Left renal cortex interstitium (tissue), 4 donors: Measurements from ENCODE around the gene GMIP. TPM values are rescaled to one million over a fixed set of nuclear protein-coding genes. Genes with fewer than 3 reads are reported as not detected.
"Not testable (repeated sequence)": the region's sequence is repeated elsewhere in the genome, so short reads cannot be mapped to it uniquely, and the experiment has no call there.

Source experiments
- DNase-seq, 4 donors: peaks; one replicate each; pipeline ENCODE4 v3.0.0-alpha.2; 2013; ENCODE audit warnings: low read depth in 4 of 4, low spot score in 2 of 4, missing footprints in 1 of 4
- polyA plus RNA-seq, 4 donors: library from polyadenylated mRNA; unstranded; fragments of 120-200 nt; gene quantifications; one replicate each; pipeline ENCODE4 v1.2.1, GENCODE V29; 2013; ENCODE audit not compliant: insufficient read length in 4 of 4

The GMIP gene
- polyA plus RNA-seq, 4 donors = 3.3 to 8.5 (median 5.6) TPM

GRCh38 chr19:19613506-19613905 lies 30.0 kb downstream of the GMIP start:
- no peak for DNase-seq

GRCh38 chr19:19610376-19611202 lies 32.9 kb downstream of the GMIP start:
- DNase-seq = no peak

- not testable (repeated sequence) for DNase-seq
These were observed 36.8 kb downstream of the GMIP start for GRCh38 chr19:19606686-19607085.

GRCh38 chr19:19606021-19606420 lies 37.4 kb downstream of the GMIP start:
- no peak for DNase-seq

GRCh38 chr19:19602713-19603324 lies 40.6 kb downstream of the GMIP start:
- no peak for DNase-seq

- DNase-seq = no peak
These were observed 41.2 kb downstream of the GMIP start for GRCh38 chr19:19602136-19602712.

GRCh38 chr19:19600793-19601330 lies 42.6 kb downstream of the GMIP start:
- no peak for DNase-seq

GRCh38 chr19:19598728-19599451 lies 44.6 kb downstream of the GMIP start:
- not testable (repeated sequence) for DNase-seq

- no peak for DNase-seq
These were observed 45.6 kb downstream of the GMIP start for GRCh38 chr19:19597809-19598306.

- DNase-seq = no peak
These were observed 48.2 kb downstream of the GMIP start for GRCh38 chr19:19595171-19595701.

- no peak for DNase-seq
These were observed 49.1 kb downstream of the GMIP start for GRCh38 chr19:19594381-19594780.

GRCh38 chr19:19592690-19593089 lies 50.8 kb downstream of the GMIP start:
- DNase-seq = no peak

GRCh38 chr19:19591133-19591825 lies 52.2 kb downstream of the GMIP start:
- no peak for DNase-seq

- DNase-seq = no peak
These were observed 54.9 kb downstream of the GMIP start for GRCh38 chr19:19588546-19588945.

- no peak for DNase-seq
These were observed 55.7 kb downstream of the GMIP start for GRCh38 chr19:19587771-19588170.

GRCh38 chr19:19584356-19584755 lies 59.1 kb downstream of the GMIP start:
- no peak for DNase-seq

- no peak for DNase-seq
These were observed 61.0 kb downstream of the GMIP start for GRCh38 chr19:19582471-19582870.

GRCh38 chr19:19581391-19581790 lies 62.1 kb downstream of the GMIP start:
- DNase-seq = no peak

- no peak for DNase-seq
These were observed 63.0 kb downstream of the GMIP start for GRCh38 chr19:19580418-19580817.
